ENCODE measurements around the gene TDG. TPM values are rescaled to one million over a fixed set of nuclear protein-coding genes. Genes with fewer than 3 reads are reported as not detected.

The TDG gene
- total and polyA plus RNA-seq, 4 donors = 5.0 to 18.7 (median 11.8) TPM

- Histone ChIP-seq H3K9me3 (ENCODE audit: control insufficient read depth in 4 of 4, low read length in 3 of 4) (no peaks in the 10 kb centered on the region), H3K36me3 (ENCODE audit: control insufficient read depth in 4 of 4, insufficient read depth in 3 of 4, low read depth in 1 of 4, low read length in 3 of 4) (no peaks in the 10 kb centered on the region), H3K27me3 (ENCODE audit: control insufficient read depth in 4 of 4, insufficient read depth in 4 of 4, low read length in 3 of 4) (no peaks in the 10 kb centered on the region), H3K4me3 (ENCODE audit: low read depth in 1 of 3, low read length in 3 of 3) (no peak overlapping the region), H3K4me1 (ENCODE audit: control insufficient read depth in 4 of 4, insufficient read depth in 4 of 4, low read length in 3 of 4) (no peaks in the 10 kb centered on the region), H3K9ac (ENCODE audit: low read depth in 1 of 2, low read length in 2 of 2) (no peak overlapping the region), H3K27ac (ENCODE audit: low read depth in 1 of 2, low read length in 2 of 2) (no peak overlapping the region)
- TF ChIP-seq ZBTB33 (IDR thresholded peaks at IDR 0.05) = no peak
- no peak for TF ChIP-seq NR2F2 (IDR thresholded peaks at IDR 0.05)
- TF ChIP-seq FOXA2 (IDR thresholded peaks at IDR 0.05) = no peak
- no peak for TF ChIP-seq HNF4G (IDR thresholded peaks at IDR 0.05)
- TF ChIP-seq REST (IDR thresholded peaks at IDR 0.05) = no peak
- TF ChIP-seq YY1 (IDR thresholded peaks at IDR 0.05) = no peak
- no peak for TF ChIP-seq JUND (IDR thresholded peaks at IDR 0.05)
- WGBS = 92% methylated on average over 2 of the region's 2 CpGs
- no peak for DNase-seq (ENCODE audit: low spot score)
Observed at GRCh38 chr12:104010606-104011169, 45.0 kb downstream of the TDG start.

- H3K27me3 ChIP-seq (ENCODE audit: control insufficient read depth in 4 of 4, insufficient read depth in 4 of 4, low read length in 3 of 4) = no peaks in the 10 kb centered on the region
- no peak overlapping the region for H3K4me3 ChIP-seq (ENCODE audit: low read depth in 1 of 3, low read length in 3 of 3)
- no peaks in the 10 kb centered on the region for H3K9me3 ChIP-seq (ENCODE audit: control insufficient read depth in 4 of 4, low read length in 3 of 4)
- TF ChIP-seq ZBTB33 (IDR thresholded peaks at IDR 0.05) (no peak), HNF4G (IDR thresholded peaks at IDR 0.05) (no peak), GABPA (IDR thresholded peaks at IDR 0.05 in 1 of 2, conservative IDR thresholded peaks at IDR 0.05 in 1 of 2) (no peak), ATF3 (IDR thresholded peaks at IDR 0.05) (no peak), CTCF (IDR thresholded peaks at IDR 0.05; ENCODE audit: low read depth, low read length, missing input control) (no peak), REST (IDR thresholded peaks at IDR 0.05) (no peak), NR2F2 (IDR thresholded peaks at IDR 0.05) (no peak), RAD21 (IDR thresholded peaks at IDR 0.05) (no peak), JUND (IDR thresholded peaks at IDR 0.05) (no peak), EGR1 (IDR thresholded peaks at IDR 0.05; ENCODE audit: low read depth in 2 of 2) (no peak), HNF4A (conservative IDR thresholded peaks at IDR 0.05) (no peak), SP1 (IDR thresholded peaks at IDR 0.05) (no peak), FOXA1 (IDR thresholded peaks at IDR 0.05) (no peak)
- no peak for DNase-seq (ENCODE audit: low spot score)
- no peaks in the 10 kb centered on the region for H3K36me3 ChIP-seq (ENCODE audit: control insufficient read depth in 4 of 4, insufficient read depth in 3 of 4, low read depth in 1 of 4, low read length in 3 of 4)
- no peak overlapping the region for H3K9ac ChIP-seq (ENCODE audit: low read depth in 1 of 2, low read length in 2 of 2)
- no peak overlapping the region for H3K27ac ChIP-seq (ENCODE audit: low read depth in 1 of 2, low read length in 2 of 2)
- H3K4me1 ChIP-seq (ENCODE audit: control insufficient read depth in 4 of 4, insufficient read depth in 4 of 4, low read length in 3 of 4) = no peaks in the 10 kb centered on the region
- 78% methylated on average over 6 of the region's 6 CpGs for WGBS
Observed at GRCh38 chr12:104011253-104011652, 45.6 kb downstream of the TDG start.

Data from liver (tissue), 9 donors.